Transverse colon (tissue), 4 donors: ENCODE data around the gene LRP1B.

Experiments used
- POLR2A ChIP-seq: fragments of 450-650 bp; IDR thresholded peaks from one replicate; pipeline ENCODE4 v1.6.1; 2016; ENCODE audit warnings: antibody characterized with exemption, mild to moderate bottlenecking, moderate library complexity
- POLR2AphosphoS5 ChIP-seq, 3 donors: sonication (generic); formaldehyde crosslinking; IDR thresholded peaks; one replicate each; pipeline ENCODE4 v1.6.1; 2016; ENCODE audit warnings: antibody characterized with exemption in 3 of 3
- TF ChIP-seq, protein P1 (sequence below), 5 experiments: fragments of 200-600 bp in 3 of 5; fragments of 450-650 bp in 2 of 5; sonication (generic) in 3 of 5; IDR thresholded peaks; 1 replicate in 2 of 5; 2 replicates in 3 of 5; pipeline ENCODE4 v1.5.1; 2016 to 2017; ENCODE audit warnings: antibody characterized with exemption in 5 of 5, inconsistent platforms in 3 of 5, mild to moderate bottlenecking in 2 of 5, moderate library complexity in 1 of 5

DNA sequence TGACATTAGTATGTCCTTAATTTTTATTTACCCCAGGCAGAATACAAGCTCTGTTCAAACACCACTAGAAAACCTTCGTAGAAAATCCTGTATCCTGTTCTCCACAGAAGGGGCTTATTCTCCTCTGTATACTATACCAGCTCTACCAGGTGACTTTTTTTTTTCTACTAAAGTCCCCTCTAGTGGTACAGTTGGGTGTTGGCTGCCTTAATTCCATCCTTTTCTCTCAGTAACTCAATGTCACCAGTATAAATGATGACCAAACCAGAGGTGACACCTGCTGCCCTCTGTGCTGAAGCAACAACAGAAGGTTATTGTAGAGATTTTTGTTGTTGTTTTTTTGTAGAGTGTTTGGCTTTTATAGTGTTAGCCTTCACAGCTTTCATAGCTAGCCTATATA lies 1322.0 kb downstream of the LRP1B start:
- TF ChIP-seq POLR2AphosphoS5 (IDR thresholded peaks at IDR 0.05) (no peak), POLR2A (no peak)
- TF ChIP-seq, protein P1, sequence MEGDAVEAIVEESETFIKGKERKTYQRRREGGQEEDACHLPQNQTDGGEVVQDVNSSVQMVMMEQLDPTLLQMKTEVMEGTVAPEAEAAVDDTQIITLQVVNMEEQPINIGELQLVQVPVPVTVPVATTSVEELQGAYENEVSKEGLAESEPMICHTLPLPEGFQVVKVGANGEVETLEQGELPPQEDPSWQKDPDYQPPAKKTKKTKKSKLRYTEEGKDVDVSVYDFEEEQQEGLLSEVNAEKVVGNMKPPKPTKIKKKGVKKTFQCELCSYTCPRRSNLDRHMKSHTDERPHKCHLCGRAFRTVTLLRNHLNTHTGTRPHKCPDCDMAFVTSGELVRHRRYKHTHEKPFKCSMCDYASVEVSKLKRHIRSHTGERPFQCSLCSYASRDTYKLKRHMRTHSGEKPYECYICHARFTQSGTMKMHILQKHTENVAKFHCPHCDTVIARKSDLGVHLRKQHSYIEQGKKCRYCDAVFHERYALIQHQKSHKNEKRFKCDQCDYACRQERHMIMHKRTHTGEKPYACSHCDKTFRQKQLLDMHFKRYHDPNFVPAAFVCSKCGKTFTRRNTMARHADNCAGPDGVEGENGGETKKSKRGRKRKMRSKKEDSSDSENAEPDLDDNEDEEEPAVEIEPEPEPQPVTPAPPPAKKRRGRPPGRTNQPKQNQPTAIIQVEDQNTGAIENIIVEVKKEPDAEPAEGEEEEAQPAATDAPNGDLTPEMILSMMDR (IDR thresholded peaks at IDR 0.05): no peak
